A549 (cell line): ENCODE data around the gene ZSCAN1. TPM values are rescaled to one million over a fixed set of nuclear protein-coding genes. Genes with fewer than 3 reads are reported as not detected.

Experiments used
- ATAC-seq, 2 experiments: fragments of 200-7000 bp in 1 of 2; fragments of >200 bp in 1 of 2; cut with Nextera tagmentation in 1 of 2; cut with Tn5 transposase in 1 of 2; 3 replicates each; pipeline versions ENCODE4 v1.8.0 to v1.9.1; 2018 to 2020; ENCODE audit warnings: mild to moderate bottlenecking in 1 of 2, moderate library complexity in 1 of 2
- CTCF ChIA-PET: fragments of 300-600 bp; sonication (Branson Sonifier 250); formaldehyde crosslinking; extraction: SDS; loops from one replicate; lab custom pipeline; 2021; ENCODE audit warnings: antibody characterized with exemption, inconsistent platforms; lab: Yijun Ruan, JAX
- POLR2A ChIA-PET: fragments of 350-600 bp; formaldehyde crosslinking; extraction: SDS; loops from one replicate; lab custom pipeline; 2021; ENCODE audit warnings: antibody characterized with exemption, inconsistent platforms; lab: Yijun Ruan, JAX
- DNase-seq, 2 experiments: peaks; one replicate each; pipeline versions ENCODE4 v3.0.0 to v3.0.0-alpha.2; 2011 to 2016; ENCODE audit warnings: low read depth in 1 of 2, low spot score in 1 of 2
- FAIRE-seq: peaks from 2 replicates; lab custom pipeline; 2011; peaks lifted over from hg19 to GRCh38; lab: Jason Lieb, UNC
- H3K27ac ChIP-seq, 2 experiments: fragments of >200 bp; sonication (Bioruptor Twin); formaldehyde crosslinking; 3 replicates each; pipeline ENCODE4 v1.5.1; 2016 to 2017
- H3K4me1 ChIP-seq: fragments of >200 bp; sonication (Bioruptor Twin); formaldehyde crosslinking; 3 replicates; pipeline ENCODE4 v1.6.1; 2016
- H3K4me2 ChIP-seq: fragments of >200 bp; sonication (Bioruptor Twin); formaldehyde crosslinking; 3 replicates; pipeline ENCODE4 v1.6.1; 2016
- H3K4me3 ChIP-seq: fragments of >200 bp; sonication (Bioruptor Twin); formaldehyde crosslinking; 3 replicates; pipeline ENCODE4 v1.5.1; 2016
- H3K9me3 ChIP-seq: fragments of >200 bp; sonication (Bioruptor Twin); formaldehyde crosslinking; 3 replicates; pipeline ENCODE4 v1.6.1; 2016
- CBX2 ChIP-seq: fragments of 200-600 bp; sonication (generic); IDR thresholded peaks from 2 replicates; pipeline ENCODE4 v1.6.1; 2016; ENCODE audit warnings: low read depth, mild to moderate bottlenecking, borderline replicate concordance
- CBX8 ChIP-seq: fragments of 200-600 bp; sonication (generic); IDR thresholded peaks from 2 replicates; pipeline ENCODE4 v1.6.1; 2016
- CEBPB ChIP-seq, 2 experiments: fragments of >200 bp in 1 of 2; sonication (Bioruptor Twin) in 1 of 2; formaldehyde crosslinking in 1 of 2; IDR thresholded peaks; 2 replicates each; pipeline ENCODE4 v1.6.1; 2012 to 2016
- EHMT2 ChIP-seq: fragments of 200-600 bp; sonication (generic); IDR thresholded peaks from 2 replicates; pipeline ENCODE4 v1.6.1; 2016; ENCODE audit warnings: antibody characterized with exemption, low read depth, mild to moderate bottlenecking, moderate library complexity
- FOSL2 ChIP-seq, 2 experiments: fragments of 450-650 bp in 1 of 2; fragments of >200 bp in 1 of 2; sonication (Bioruptor Twin) in 1 of 2; formaldehyde crosslinking; IDR thresholded peaks; 2 replicates each; pipeline versions ENCODE4 v1.5.0 to v1.6.1; 2016 to 2020; ENCODE audit warnings: mild to moderate bottlenecking in 1 of 2, moderate library complexity in 1 of 2
- HDAC2 ChIP-seq: fragments of 200-600 bp; sonication (generic); IDR thresholded peaks from 2 replicates; pipeline ENCODE4 v1.6.1; 2016
- JUNB ChIP-seq: fragments of >200 bp; sonication (Bioruptor Twin); formaldehyde crosslinking; IDR thresholded peaks from 2 replicates; pipeline ENCODE4 v1.6.1; 2016
- KDM1A ChIP-seq: fragments of 200-600 bp; sonication (generic); IDR thresholded peaks from 2 replicates; pipeline ENCODE4 v1.6.1; 2016; ENCODE audit warnings: low read depth, mild to moderate bottlenecking
- KDM5A ChIP-seq: fragments of 200-600 bp; sonication (generic); IDR thresholded peaks from 2 replicates; pipeline ENCODE4 v1.6.1; 2016; ENCODE audit warnings: antibody characterized with exemption, mild to moderate bottlenecking
- NPAS2 ChIP-seq: fragments of 250-450 bp; sonication (Bioruptor Pico); IDR thresholded peaks from 2 replicates; pipeline ENCODE4 v1.8.0; 2022; ENCODE audit warnings: mild to moderate bottlenecking, moderate library complexity, borderline replicate concordance
- PHF8 ChIP-seq: fragments of 200-600 bp; sonication (generic); IDR thresholded peaks from 2 replicates; pipeline ENCODE4 v1.6.1; 2016; ENCODE audit warnings: low read depth, mild to moderate bottlenecking, antibody characterized with exemption, moderate library complexity, borderline replicate concordance
- RFX5 ChIP-seq: fragments of 450-650 bp; IDR thresholded peaks from 2 replicates; pipeline ENCODE4 v1.7.1; 2014; ENCODE audit warnings: antibody characterized with exemption, mild to moderate bottlenecking, moderate library complexity
- SREBF2 ChIP-seq: fragments of 450-650 bp; IDR thresholded peaks from 2 replicates; pipeline ENCODE4 v1.6.1; 2014; ENCODE audit warnings: mild to moderate bottlenecking, moderate library complexity
- TP53 ChIP-seq: fragments of 250-450 bp; sonication (Bioruptor Pico); IDR thresholded peaks from 2 replicates; pipeline ENCODE4 v1.5.0; 2021; ENCODE audit warnings: mild to moderate bottlenecking, moderate library complexity
- ZC3H11A ChIP-seq: fragments of 450-650 bp; IDR thresholded peaks from 2 replicates; pipeline ENCODE4 v1.6.1; 2014; ENCODE audit warnings: antibody characterized with exemption, mild to moderate bottlenecking
- WGBS: methylation state at CpG from one replicate; pipeline ENCODE4 v1.1.6; 2017; ENCODE audit errors: missing lambda C conversion rate; 5-methylcytosine and 5-hydroxymethylcytosine counted together
- polyA plus RNA-seq, 4 experiments: library from polyadenylated mRNA; depleted of rRNA in 3 of 4; stranded (reverse); fragments of >200 nt; fragmentation: RNase III in 1 of 4; extraction: RNeasy Plus Mini Kit Qiagen cat#74134 plus additional on column Dnase treatment in 1 of 4; gene quantifications; 2 replicates in 3 of 4; 3 replicates in 1 of 4; pipeline ENCODE4 v1.2.3, GENCODE V29; 2011 to 2017
- TF ChIP-seq, protein P1 (sequence below): fragments of 250-450 bp; sonication (Bioruptor Pico); IDR thresholded peaks from 2 replicates; pipeline ENCODE4 v1.5.0; 2020; ENCODE audit warnings: low read depth, mild to moderate bottlenecking, moderate library complexity
- TF ChIP-seq, protein P2 (sequence below): IDR thresholded peaks from 2 replicates; pipeline ENCODE4 v1.6.1; 2012
- TF ChIP-seq, protein P3 (sequence below): IDR thresholded peaks from 2 replicates; pipeline ENCODE4 v1.6.1; 2012
- TF ChIP-seq, protein P4 (sequence below): fragments of 150-350 bp; IDR thresholded peaks from 2 replicates; pipeline ENCODE4 v1.6.1; 2014; ENCODE audit warnings: low read depth, mild to moderate bottlenecking, low read length

Gene ZSCAN1
- polyA plus RNA-seq, 2 of the 4 experiments (the other 2 are of a cell fraction), result not detected

DNA sequence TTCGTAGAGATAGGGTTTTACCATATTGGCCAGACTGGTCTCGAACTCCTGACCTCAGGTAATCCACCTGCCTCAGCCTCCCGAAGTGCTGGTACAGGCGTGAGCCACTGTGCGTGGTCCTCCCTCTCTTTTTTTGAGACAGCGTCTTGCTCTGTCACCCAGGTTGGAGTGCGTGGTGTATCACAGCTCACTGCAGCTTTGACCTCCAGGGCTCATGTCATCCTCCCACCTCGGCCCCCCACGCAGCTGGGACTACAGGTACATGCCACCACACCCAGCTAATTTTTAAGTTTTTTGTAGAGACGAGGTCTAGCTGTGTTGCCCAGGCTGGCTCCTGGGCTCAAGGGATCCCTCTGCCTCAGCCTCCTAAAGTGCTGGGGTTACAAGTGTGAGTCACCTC lies 46.0 kb downstream of the ZSCAN1 start:
- H3K9me3 ChIP-seq, result peaks cover 83% of the 10 kb centered on the region
- CTCF ChIA-PET, result interaction anchor here (1.1 kb wide), 1 partner anchor 468 kb away, joined by 3 read pairs; no protein-coding TSS in a partner anchor
- DNase-seq, result no peak
- no peak overlapping the region for H3K4me3 ChIP-seq
- FAIRE-seq, result no peak
- no peaks in the 10 kb centered on the region for H3K4me1 ChIP-seq
- 18% methylated on average over 10 of the region's 10 CpGs for WGBS
- POLR2A ChIA-PET, result no interaction called here
- no peak for ATAC-seq
- H3K27ac ChIP-seq, result no peak overlapping the region
- no peak overlapping the region for H3K4me2 ChIP-seq
- no peak for TF ChIP-seq JUNB

DNA sequence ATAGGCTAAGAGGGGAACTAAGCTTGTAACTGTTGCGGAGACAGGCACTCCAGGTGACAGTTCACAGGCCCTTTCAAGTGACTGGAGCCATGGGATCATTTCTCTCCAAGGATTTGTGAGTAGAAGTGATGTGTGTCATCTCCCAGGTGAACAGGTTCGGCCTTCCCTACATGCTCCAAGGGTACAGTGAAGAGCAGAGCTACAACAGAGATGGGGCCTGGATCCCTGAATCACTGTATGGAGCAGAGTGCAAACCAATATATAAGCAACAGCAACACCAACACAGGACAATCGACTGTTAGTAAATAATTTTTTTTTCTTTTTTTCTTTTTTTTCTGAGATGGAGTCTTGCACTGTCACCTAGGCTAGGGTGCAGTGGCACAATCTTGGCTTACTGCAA lies 49.2 kb downstream of the ZSCAN1 start:
- ChIA-PET POLR2A (no interaction called here), CTCF (interaction anchor here (1.0 kb wide), 1 partner anchor 9 kb away, joined by 4 read pairs; no protein-coding TSS in a partner anchor)
- Histone ChIP-seq H3K27ac (no peak overlapping the region), H3K4me2 (no peak overlapping the region), H3K4me1 (no peaks in the 10 kb centered on the region), H3K9me3 (peaks cover 87% of the 10 kb centered on the region), H3K4me3 (no peak overlapping the region)
- DNase-seq (no peak), ATAC-seq (no peak), FAIRE-seq (no peak)
- 36% methylated on average over 3 of the region's 3 CpGs for WGBS
- TF ChIP-seq CEBPB (IDR thresholded peaks at IDR 0.05), result no peak
- TF ChIP-seq, protein P1, sequence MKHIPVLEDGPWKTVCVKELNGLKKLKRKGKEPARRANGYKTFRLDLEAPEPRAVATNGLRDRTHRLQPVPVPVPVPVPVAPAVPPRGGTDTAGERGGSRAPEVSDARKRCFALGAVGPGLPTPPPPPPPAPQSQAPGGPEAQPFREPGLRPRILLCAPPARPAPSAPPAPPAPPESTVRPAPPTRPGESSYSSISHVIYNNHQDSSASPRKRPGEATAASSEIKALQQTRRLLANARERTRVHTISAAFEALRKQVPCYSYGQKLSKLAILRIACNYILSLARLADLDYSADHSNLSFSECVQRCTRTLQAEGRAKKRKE, result no peak
- TF ChIP-seq ZC3H11A, result no peak
- TF ChIP-seq CBX2, result no peak
- TF ChIP-seq TP53, result no peak
- TF ChIP-seq KDM5A, result no peak
- TF ChIP-seq HDAC2, result no peak
- TF ChIP-seq PHF8, result no peak
- TF ChIP-seq EHMT2, result no peak
- TF ChIP-seq, protein P2, sequence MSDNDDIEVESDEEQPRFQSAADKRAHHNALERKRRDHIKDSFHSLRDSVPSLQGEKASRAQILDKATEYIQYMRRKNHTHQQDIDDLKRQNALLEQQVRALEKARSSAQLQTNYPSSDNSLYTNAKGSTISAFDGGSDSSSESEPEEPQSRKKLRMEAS, result no peak
- TF ChIP-seq, protein P3, sequence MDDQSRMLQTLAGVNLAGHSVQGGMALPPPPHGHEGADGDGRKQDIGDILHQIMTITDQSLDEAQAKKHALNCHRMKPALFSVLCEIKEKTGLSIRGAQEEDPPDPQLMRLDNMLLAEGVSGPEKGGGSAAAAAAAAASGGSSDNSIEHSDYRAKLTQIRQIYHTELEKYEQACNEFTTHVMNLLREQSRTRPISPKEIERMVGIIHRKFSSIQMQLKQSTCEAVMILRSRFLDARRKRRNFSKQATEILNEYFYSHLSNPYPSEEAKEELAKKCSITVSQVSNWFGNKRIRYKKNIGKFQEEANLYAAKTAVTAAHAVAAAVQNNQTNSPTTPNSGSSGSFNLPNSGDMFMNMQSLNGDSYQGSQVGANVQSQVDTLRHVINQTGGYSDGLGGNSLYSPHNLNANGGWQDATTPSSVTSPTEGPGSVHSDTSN, result no peak
- no peak for TF ChIP-seq FOSL2 (IDR thresholded peaks at IDR 0.05)
- TF ChIP-seq FOSL2 (CRISPR knock-in tag; IDR thresholded peaks at IDR 0.05), result no peak

DNA sequence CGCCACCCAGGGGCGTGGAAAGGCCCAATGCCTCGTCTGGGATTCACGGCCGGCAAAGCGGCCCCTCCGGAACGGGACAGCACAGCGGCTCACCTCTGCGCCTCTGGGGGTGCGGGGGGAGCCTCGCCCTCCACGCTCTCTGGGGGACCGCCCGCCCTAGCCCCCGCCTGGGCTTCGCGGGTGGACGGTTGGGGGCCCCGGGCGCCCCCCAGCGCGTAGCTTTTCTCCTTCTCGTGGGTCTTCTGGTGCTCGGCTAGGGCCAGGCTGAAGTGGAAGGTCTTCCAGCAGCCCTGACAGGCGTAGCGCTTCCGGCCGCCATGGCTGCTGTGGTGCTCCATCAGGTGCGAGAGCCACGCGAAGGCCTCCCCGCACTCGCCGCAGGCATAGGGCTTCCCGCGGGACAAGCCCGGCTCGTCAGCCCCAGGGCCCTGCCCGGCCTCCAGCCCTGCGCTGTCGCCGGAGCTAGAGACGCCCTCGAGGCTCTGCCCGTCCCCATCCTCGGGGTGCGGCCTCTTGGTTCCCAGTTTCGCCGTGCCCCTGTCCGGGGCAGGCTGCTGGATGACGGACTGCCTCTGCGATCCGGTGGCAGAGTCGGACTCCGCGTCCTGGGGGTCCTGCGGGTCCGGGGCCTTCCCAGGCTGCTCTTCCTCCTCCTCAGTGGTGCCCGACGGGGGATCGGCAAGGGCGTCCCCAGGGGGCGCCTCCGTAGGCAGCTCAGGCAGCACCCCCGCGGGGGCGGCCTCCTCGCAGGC lies 50.9 kb downstream of the ZSCAN1 start:
- no peak for TF ChIP-seq KDM1A
- TF ChIP-seq, protein P4, sequence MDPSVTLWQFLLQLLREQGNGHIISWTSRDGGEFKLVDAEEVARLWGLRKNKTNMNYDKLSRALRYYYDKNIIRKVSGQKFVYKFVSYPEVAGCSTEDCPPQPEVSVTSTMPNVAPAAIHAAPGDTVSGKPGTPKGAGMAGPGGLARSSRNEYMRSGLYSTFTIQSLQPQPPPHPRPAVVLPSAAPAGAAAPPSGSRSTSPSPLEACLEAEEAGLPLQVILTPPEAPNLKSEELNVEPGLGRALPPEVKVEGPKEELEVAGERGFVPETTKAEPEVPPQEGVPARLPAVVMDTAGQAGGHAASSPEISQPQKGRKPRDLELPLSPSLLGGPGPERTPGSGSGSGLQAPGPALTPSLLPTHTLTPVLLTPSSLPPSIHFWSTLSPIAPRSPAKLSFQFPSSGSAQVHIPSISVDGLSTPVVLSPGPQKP, result no peak
- TF ChIP-seq, protein P1, result no peak
- no peak for TF ChIP-seq RFX5
- no peak for TF ChIP-seq SREBF2
- TF ChIP-seq NPAS2 (CRISPR knock-in tag), result no peak
- no peak for TF ChIP-seq CBX8
- no peak for TF ChIP-seq TP53
- WGBS, result 74% methylated on average over 55 of the region's 69 CpGs
- no peak overlapping the region for H3K4me3 ChIP-seq
- ATAC-seq (no peak), DNase-seq (no peak), FAIRE-seq (no peak)
- ChIA-PET POLR2A (no interaction called here), CTCF (no interaction called here)
- H3K4me1 ChIP-seq, result no peaks in the 10 kb centered on the region
- no peak overlapping the region for H3K27ac ChIP-seq
- H3K9me3 ChIP-seq, result peaks cover 83% of the 10 kb centered on the region
- H3K4me2 ChIP-seq, result no peak overlapping the region
